ENCODE results near the gene PTCSC3.
"Not testable (repeated sequence)": the region's sequence is repeated elsewhere in the genome, so short reads cannot be mapped to it uniquely, and the experiment has no call there.

Gene PTCSC3

DNA sequence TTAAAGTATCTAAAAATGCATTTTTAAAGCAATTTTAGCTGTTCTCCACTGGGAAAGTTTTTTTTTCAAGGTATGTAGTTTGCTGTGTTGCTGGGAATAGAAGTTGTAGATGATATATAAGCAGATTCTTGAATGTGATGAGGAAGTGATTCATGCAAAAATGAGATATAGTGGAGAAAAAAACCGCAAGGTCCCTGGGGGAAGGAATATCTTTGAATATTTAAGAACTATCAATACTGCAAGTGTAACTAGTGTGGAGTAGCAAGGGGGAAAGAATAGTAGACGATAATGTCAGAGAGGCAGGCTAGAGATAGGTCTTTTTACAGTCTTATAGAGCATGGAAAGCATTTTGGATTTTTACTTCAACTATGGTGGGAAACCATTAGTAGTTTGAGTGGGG lies 42.5 kb downstream of the PTCSC3 start:
- Mint-ChIP-seq H3K36me3 (ENCODE audit: low read depth) (no peaks in the 10 kb centered on the region), H3K27ac (no peak overlapping the region), H3K27me3 (ENCODE audit: low read depth) (no peaks in the 10 kb centered on the region), H3K4me1 (ENCODE audit: low read depth) (no peaks in the 10 kb centered on the region), H3K4me3 (no peak overlapping the region), H3K9me3 (no peaks in the 10 kb centered on the region)
- DNase-seq (ENCODE audit: low spot score), result no peak

DNA sequence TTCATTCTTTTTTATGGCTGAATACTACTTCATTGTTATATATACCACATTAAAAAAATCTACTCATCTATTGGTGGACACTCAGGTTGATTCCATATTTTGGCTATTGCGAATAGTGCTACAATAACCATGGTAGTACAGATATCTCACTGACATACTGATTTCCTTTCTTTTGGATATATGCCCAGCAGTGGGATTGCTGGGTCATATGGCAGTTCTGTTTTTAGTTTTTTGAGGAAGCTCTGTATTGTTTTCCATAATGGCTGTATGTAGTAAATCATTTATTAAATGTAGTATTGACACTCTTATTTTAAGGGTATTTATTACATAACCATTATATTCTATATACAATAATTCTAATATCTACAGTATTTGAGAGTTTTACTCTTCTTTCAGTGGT lies 43.7 kb downstream of the PTCSC3 start:
- H3K27ac Mint-ChIP-seq, result no peak overlapping the region
- no peaks in the 10 kb centered on the region for H3K9me3 Mint-ChIP-seq
- H3K36me3 Mint-ChIP-seq (ENCODE audit: low read depth), result no peaks in the 10 kb centered on the region
- DNase-seq (ENCODE audit: low spot score), result no peak
- no peaks in the 10 kb centered on the region for H3K4me1 Mint-ChIP-seq (ENCODE audit: low read depth)
- H3K4me3 Mint-ChIP-seq, result no peak overlapping the region
- no peaks in the 10 kb centered on the region for H3K27me3 Mint-ChIP-seq (ENCODE audit: low read depth)

DNA sequence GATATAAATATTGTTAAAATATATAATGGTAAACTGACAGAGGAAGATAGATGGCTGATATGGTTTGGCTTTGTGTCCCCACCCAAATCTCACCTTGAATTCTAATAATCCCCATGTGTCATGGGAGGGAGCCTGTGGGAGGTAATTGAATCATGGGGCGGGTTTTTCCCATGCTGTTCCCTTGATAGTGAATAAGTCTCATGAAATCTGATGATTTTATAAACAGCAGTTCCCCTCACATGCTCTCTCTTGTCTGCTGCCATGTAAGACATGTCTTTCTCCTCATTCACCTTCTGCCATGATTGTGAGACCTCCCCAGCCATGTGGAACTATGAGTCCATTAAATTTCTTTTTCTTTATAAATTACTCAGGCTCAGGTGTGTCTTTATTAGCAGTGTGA lies 46.3 kb downstream of the PTCSC3 start:
- no peaks in the 10 kb centered on the region for H3K4me1 Mint-ChIP-seq (ENCODE audit: low read depth)
- H3K4me3 Mint-ChIP-seq, result no peak overlapping the region
- H3K27ac Mint-ChIP-seq, result no peak overlapping the region
- H3K36me3 Mint-ChIP-seq (ENCODE audit: low read depth), result no peaks in the 10 kb centered on the region
- H3K9me3 Mint-ChIP-seq, result no peaks in the 10 kb centered on the region
- DNase-seq (ENCODE audit: low spot score), result no peak
- H3K27me3 Mint-ChIP-seq (ENCODE audit: low read depth), result no peaks in the 10 kb centered on the region

DNA sequence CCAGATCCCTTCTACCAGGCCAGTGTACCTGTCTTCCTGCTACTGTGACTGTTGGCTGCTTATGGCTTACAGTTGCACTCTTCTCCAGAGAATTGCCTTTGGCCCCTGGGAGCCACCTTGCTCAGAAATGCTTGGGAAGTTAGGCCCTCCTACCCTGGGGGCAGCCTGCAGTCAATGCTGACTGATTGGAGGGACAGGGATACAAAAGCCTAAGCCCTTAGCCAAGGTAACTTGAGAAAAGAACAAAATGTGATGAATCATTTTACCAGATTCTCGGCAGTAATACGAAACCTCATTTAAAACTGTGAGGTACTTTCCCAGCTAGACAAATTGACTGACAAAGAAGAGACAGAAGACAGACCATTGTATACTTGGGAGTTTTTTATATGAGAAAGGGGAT lies 47.3 kb downstream of the PTCSC3 start:
- Mint-ChIP-seq H3K27me3 (ENCODE audit: low read depth) (no peaks in the 10 kb centered on the region), H3K4me3 (no peak overlapping the region), H3K36me3 (ENCODE audit: low read depth) (no peaks in the 10 kb centered on the region), H3K9me3 (no peaks in the 10 kb centered on the region), H3K27ac (no peak overlapping the region), H3K4me1 (ENCODE audit: low read depth) (no peaks in the 10 kb centered on the region)
- no peak for DNase-seq (ENCODE audit: low spot score)

GRCh38 chr14:36113341-36113740 lies 63.2 kb downstream of the PTCSC3 start:
- no peaks in the 10 kb centered on the region for H3K9me3 Mint-ChIP-seq
- H3K36me3 Mint-ChIP-seq (ENCODE audit: low read depth), result no peaks in the 10 kb centered on the region
- no peaks in the 10 kb centered on the region for H3K4me1 Mint-ChIP-seq (ENCODE audit: low read depth)
- H3K4me3 Mint-ChIP-seq, result no peak overlapping the region
- no peak overlapping the region for H3K27ac Mint-ChIP-seq
- no peak for DNase-seq (ENCODE audit: low spot score)
- H3K27me3 Mint-ChIP-seq (ENCODE audit: low read depth), result peaks cover 3% of the 10 kb centered on the region

DNA sequence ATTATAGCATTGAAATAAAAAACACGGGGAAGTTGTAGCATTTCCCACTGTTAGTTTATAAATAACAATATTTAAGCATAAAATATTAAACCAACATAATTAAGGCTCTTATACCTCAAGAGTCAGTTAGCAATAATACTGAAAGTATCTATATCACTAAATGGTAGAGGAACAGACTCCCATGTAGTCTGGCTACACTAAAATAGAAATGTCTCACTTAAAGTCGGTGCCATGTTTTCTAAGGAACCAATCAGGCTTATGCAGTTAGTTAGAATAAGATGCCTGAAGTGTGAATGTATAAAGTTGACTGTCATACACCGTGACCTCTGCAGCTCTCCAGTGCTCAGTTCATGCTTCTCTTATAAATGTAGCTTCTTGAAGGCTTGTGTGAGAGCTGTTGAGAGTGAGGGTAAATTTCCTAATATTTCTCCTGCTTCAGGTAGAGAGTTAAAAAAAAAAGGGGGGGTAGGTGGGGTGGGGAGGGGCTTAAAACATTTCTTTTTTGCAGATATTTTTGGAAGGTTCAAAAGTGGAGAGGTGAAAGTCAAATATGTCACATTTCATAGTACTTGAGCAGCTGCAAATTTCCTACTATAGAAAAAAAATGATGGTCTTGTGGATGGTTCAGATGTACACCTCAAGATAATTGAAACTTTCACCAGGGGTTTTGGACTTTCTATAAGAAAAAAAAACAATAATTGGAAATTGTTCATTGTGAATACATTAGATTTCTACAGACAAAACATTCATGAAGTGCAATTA lies 64.5 kb downstream of the PTCSC3 start:
- DNase-seq (ENCODE audit: low spot score), result no peak
- Mint-ChIP-seq H3K27ac (no peak overlapping the region), H3K4me1 (ENCODE audit: low read depth) (no peaks in the 10 kb centered on the region), H3K36me3 (ENCODE audit: low read depth) (no peaks in the 10 kb centered on the region), H3K4me3 (no peak overlapping the region), H3K27me3 (ENCODE audit: low read depth) (peaks cover 11% of the 10 kb centered on the region), H3K9me3 (no peaks in the 10 kb centered on the region)

GRCh38 chr14:36105401-36105800 lies 71.1 kb downstream of the PTCSC3 start:
- H3K4me3 Mint-ChIP-seq, result no peak overlapping the region
- H3K9me3 Mint-ChIP-seq, result no peaks in the 10 kb centered on the region
- peaks cover 23% of the 10 kb centered on the region for H3K27me3 Mint-ChIP-seq (ENCODE audit: low read depth)
- no peaks in the 10 kb centered on the region for H3K36me3 Mint-ChIP-seq (ENCODE audit: low read depth)
- H3K27ac Mint-ChIP-seq, result no peak overlapping the region
- no peak for DNase-seq (ENCODE audit: low spot score)
- no peaks in the 10 kb centered on the region for H3K4me1 Mint-ChIP-seq (ENCODE audit: low read depth)

- not testable (repeated sequence) for H3K4me3 Mint-ChIP-seq; H3K9me3 Mint-ChIP-seq; H3K36me3 Mint-ChIP-seq (ENCODE audit: low read depth); H3K27ac Mint-ChIP-seq; DNase-seq (ENCODE audit: low spot score); H3K4me1 Mint-ChIP-seq (ENCODE audit: low read depth)
- H3K27me3 Mint-ChIP-seq (ENCODE audit: low read depth), result peaks cover 24% of the 10 kb centered on the region
Observed at GRCh38 chr14:36104258-36104657, 72.3 kb downstream of the PTCSC3 start.

DNA sequence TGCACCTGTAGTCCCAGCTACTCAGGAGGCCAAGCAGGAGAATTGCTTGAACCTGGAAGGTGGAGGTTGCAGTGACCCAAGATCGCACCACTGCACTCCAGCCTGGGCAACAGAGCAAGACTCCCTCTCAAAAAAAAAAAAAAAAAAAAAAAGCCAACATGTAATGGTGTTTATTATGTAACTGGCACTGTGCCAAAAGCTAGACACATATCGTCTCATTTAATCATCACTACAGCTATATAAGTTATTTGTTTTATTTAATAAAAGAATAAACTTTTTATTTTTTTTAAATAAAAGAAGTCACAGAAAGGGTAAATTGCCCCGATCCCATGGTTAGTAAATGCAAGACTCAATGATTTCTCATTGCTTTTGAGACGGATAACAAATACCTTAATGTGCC lies 76.9 kb downstream of the PTCSC3 start:
- H3K4me3 Mint-ChIP-seq, result no peak overlapping the region
- no peak for DNase-seq (ENCODE audit: low spot score)
- no peaks in the 10 kb centered on the region for H3K4me1 Mint-ChIP-seq (ENCODE audit: low read depth)
- peaks cover 4% of the 10 kb centered on the region for H3K27me3 Mint-ChIP-seq (ENCODE audit: low read depth)
- H3K9me3 Mint-ChIP-seq, result no peaks in the 10 kb centered on the region
- H3K27ac Mint-ChIP-seq, result no peak overlapping the region
- no peaks in the 10 kb centered on the region for H3K36me3 Mint-ChIP-seq (ENCODE audit: low read depth)

DNA sequence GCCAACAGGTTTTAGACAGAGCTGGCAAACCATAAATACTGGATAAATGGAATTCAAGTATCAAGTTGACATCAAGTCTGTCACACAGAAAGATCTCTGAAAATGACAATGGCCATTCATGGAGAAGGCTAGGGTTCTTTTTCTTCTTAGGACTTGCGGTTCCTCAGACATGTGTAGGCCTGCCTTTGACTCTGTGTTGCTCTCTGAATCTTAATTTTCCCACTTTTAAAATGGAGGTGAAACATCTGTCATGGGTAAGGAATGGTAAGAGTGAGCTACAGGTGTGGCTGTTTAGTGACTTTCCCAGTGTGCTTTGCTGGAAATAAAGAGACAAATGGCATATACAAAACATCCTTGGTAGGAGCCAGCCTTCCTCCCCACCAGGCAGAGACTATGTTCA lies 79.2 kb downstream of the PTCSC3 start:
- DNase-seq (ENCODE audit: low spot score), result no peak
- Mint-ChIP-seq H3K27ac (no peak overlapping the region), H3K4me1 (ENCODE audit: low read depth) (no peaks in the 10 kb centered on the region), H3K4me3 (no peak overlapping the region), H3K9me3 (no peaks in the 10 kb centered on the region), H3K36me3 (ENCODE audit: low read depth) (no peaks in the 10 kb centered on the region), H3K27me3 (ENCODE audit: low read depth) (peaks cover 4% of the 10 kb centered on the region)

- Mint-ChIP-seq H3K9me3 (no peaks in the 10 kb centered on the region), H3K27me3 (ENCODE audit: low read depth) (peaks cover 2% of the 10 kb centered on the region), H3K4me3 (no peak overlapping the region), H3K36me3 (ENCODE audit: low read depth) (no peaks in the 10 kb centered on the region), H3K27ac (no peak overlapping the region), H3K4me1 (ENCODE audit: low read depth) (no peaks in the 10 kb centered on the region)
- no peak for DNase-seq (ENCODE audit: low spot score)
Observed at GRCh38 chr14:36096090-36096489, 80.4 kb downstream of the PTCSC3 start.

- H3K9me3 Mint-ChIP-seq, result no peaks in the 10 kb centered on the region
- H3K27me3 Mint-ChIP-seq (ENCODE audit: low read depth), result no peaks in the 10 kb centered on the region
- H3K36me3 Mint-ChIP-seq (ENCODE audit: low read depth), result no peaks in the 10 kb centered on the region
- H3K4me1 Mint-ChIP-seq (ENCODE audit: low read depth), result no peaks in the 10 kb centered on the region
- H3K4me3 Mint-ChIP-seq, result no peak overlapping the region
- no peak for DNase-seq (ENCODE audit: low spot score)
- H3K27ac Mint-ChIP-seq, result no peak overlapping the region
Observed at GRCh38 chr14:36094963-36095362, 81.6 kb downstream of the PTCSC3 start.

DNA sequence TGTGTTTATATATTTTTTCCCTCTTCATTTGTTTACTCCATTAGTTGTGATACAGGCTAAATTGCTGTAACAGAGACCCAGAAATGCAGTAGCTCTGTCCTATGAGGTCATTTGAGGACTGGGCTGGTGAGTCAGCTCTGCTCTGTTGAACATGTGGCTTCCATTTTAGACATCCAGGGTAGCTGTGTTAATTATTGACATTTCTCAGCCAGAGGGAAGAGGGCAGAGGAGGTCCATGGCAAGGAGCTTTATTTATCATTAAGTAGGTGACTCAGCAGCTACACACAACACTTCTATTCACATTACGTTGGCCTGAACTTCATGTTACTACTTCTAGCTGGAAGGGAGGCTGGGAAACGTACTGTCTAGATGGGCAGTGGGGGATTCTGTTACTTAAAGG lies 85.4 kb downstream of the PTCSC3 start:
- H3K4me1 Mint-ChIP-seq (ENCODE audit: low read depth), result no peaks in the 10 kb centered on the region
- DNase-seq (ENCODE audit: low spot score), result no peak
- no peak overlapping the region for H3K4me3 Mint-ChIP-seq
- no peaks in the 10 kb centered on the region for H3K9me3 Mint-ChIP-seq
- no peak overlapping the region for H3K27ac Mint-ChIP-seq
- H3K27me3 Mint-ChIP-seq (ENCODE audit: low read depth), result no peaks in the 10 kb centered on the region
- no peaks in the 10 kb centered on the region for H3K36me3 Mint-ChIP-seq (ENCODE audit: low read depth)

GRCh38 chr14:36087411-36087810 lies 89.1 kb downstream of the PTCSC3 start:
- Mint-ChIP-seq H3K9me3 (no peaks in the 10 kb centered on the region), H3K27ac (no peak overlapping the region)
- DNase-seq (ENCODE audit: low spot score), result no peak

More at GRCh38 chr14:36087411-36087810, 89.1 kb downstream of the PTCSC3 start:
- H3K4me3 Mint-ChIP-seq, result no peak overlapping the region
- no peaks in the 10 kb centered on the region for H3K36me3 Mint-ChIP-seq (ENCODE audit: low read depth)
- H3K27me3 Mint-ChIP-seq (ENCODE audit: low read depth), result no peaks in the 10 kb centered on the region
- no peaks in the 10 kb centered on the region for H3K4me1 Mint-ChIP-seq (ENCODE audit: low read depth)
